HG03571 (cell line): ENCODE measurements around the gene CPZ.
"Not testable (repeated sequence)": the region's sequence is repeated elsewhere in the genome, so short reads cannot be mapped to it uniquely, and the experiment has no call there.

ENCODE experiments used
- ATAC-seq: cut with Tn5 transposase; IDR thresholded peaks from one replicate; pipeline ENCODE4 v1.9.1; 2021; ENCODE audit not compliant: unreplicated experiment

Gene CPZ

GRCh38 chr4:8608714-8609391, 16.3 kb downstream of the CPZ start:
- ATAC-seq, result no peak

GRCh38 chr4:8609406-8609805, 16.8 kb downstream of the CPZ start:
- ATAC-seq, result no peak

DNA sequence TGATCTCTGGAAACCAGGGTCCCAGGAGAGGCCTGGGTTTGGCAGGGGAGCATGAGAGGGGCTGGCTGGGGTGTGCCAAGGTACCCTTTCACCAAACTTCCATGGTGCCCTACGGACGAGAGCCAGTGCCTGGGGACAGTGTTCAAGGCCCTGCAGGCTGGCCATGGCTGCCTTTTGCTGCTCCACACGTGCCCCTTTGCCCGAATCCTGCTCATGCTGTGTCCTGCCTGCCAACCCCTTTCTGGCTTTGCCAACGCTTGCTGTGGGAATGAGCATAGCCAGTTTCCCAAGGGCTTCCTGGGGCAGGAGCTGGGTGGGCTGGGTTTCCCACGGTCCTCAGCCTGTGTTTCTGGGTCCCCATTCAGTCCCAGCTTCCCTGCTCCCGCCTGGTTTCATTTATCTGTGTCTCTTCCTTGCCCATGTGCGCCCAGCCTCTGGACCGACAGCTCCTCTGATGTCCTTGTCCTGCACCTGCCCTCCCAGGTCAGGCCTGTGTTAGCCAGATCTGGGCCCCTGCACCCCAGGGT, 17.3 kb downstream of the CPZ start:
- no peak for ATAC-seq

DNA sequence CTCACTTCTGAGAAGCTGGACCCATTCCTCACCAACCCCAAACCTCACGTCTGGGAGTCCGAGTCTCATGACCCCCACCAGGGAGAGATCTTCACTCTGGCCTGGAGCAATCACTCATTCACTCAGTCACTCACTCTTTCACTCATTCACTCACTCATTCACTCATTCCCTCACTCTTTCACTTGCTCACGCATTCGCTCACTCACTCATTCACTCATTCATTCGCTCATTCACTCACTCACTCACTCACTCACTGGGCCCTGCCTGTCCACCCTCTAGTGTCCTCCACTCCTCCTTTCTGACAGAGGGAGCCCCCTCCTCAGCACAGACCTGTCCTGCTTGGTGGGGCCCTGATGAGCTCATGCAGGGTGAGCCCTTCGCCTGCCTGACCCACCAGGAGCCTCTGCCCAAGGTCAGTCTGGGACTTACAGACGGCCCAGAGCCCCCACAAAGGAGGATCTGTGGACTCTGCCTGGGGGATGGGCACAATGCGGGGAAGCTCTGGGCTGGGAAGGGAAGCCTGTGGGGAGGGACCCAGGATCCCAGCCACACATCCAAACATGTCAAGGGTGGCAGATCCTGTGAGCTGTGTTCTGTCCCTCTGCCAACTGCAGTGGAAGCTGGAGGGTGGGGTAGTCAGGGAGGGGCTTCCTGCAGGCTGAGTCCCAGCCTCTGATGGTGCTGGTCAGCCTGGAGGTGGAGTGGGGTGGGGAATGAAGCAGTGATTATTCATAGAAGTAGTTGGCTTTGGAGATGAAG, 18.5 kb downstream of the CPZ start:
- no peak for ATAC-seq

DNA sequence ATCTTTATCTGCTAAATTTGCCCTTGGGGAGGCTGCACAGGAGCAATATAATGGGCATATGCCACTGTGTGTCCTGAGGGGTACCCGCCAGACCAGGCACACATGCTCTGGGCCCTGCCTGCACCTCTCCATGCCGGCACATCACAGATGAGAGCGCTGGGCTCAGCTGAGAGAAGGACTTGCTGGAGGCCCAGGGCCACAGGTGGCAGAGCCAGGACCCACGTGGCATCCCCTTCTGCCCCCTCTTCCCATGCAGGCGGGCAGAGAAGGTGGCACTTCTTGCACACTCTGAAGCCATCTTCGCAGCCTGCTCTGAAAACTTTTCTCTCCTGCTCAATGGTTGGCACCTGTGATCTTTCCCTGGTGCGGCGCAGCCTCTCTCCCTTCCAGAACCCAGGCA, 20.1 kb downstream of the CPZ start:
- no peak for ATAC-seq

- ATAC-seq, result no peak
Measured at GRCh38 chr4:8613421-8614364, 21.1 kb downstream of the CPZ start.

- ATAC-seq, result no peak
Measured at GRCh38 chr4:8614365-8615193, 22.0 kb downstream of the CPZ start.

- no peak for ATAC-seq
Measured at GRCh38 chr4:8615366-8615765, 22.8 kb downstream of the CPZ start.

GRCh38 chr4:8615921-8616787, 23.6 kb downstream of the CPZ start:
- ATAC-seq, result no peak

DNA sequence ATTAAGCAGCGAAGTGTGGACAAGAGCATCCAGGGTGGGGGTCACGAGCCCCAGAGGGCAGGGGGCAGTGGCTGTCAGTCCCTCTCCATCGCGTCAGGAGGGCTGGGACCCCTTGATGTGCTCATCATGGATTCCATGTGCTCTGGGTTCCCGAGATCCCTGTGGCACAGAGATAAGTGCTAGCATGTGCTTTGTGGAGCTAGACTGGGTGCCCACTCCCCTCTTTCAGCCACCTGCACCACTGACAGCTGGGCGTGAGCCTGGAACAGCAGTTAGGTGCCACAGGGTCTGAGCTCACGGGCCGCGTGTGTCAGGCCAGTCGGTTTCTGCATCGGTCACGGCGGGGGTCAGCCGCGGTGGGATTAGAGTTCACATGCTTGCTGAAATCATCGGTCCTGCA, 24.3 kb downstream of the CPZ start:
- no peak for ATAC-seq

DNA sequence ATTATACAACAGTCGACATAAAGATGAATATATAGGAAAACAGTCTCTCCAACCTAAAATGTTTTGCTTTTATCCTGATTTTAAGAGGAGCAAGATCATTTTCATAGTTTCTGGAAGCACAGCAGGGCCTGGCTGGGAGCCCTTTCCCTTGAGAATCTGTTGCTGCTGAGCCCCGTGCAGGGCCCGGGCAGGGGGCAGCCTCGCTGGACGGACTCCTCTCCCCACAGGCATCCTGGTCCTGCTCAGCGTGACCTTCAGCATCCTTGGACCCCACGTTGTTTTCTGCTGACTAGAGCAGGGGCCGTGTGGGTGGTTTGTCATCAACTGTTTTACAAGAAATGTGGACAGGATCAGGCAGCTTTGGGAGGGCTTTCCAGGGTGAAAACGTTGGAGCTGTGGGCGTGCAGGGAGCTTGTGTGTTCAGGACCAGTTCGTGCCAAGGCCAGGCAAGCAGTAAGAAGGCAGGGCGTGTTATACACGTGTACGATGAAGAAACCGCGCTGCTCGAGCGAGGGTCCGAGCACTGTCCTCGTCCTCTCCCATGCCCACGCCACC, 25.0 kb downstream of the CPZ start:
- no peak for ATAC-seq

GRCh38 chr4:8618421-8618820, 25.9 kb downstream of the CPZ start:
- no peak for ATAC-seq

GRCh38 chr4:8618961-8619720, 26.6 kb downstream of the CPZ start:
- no peak for ATAC-seq

DNA sequence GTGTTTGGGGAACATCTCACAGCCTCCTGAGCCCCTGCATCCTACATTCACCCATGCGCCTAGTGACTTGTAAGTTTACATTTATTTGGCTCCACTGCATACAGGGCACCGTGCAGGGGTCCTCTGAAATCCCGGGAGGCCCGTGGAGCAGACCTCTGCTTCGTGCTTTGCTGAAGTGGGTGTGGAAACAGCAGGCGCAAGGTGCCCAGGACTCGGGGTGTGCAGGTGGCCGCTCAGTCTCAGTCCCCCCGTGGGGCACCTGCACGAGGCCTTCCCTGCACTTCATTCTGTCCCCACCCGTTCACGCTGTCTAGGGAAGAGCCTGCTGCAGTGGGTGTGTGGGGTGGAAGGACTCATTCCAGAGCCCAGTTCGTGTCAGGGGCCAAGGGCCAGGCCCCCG, 28.6 kb downstream of the CPZ start:
- not testable (repeated sequence) for ATAC-seq

DNA sequence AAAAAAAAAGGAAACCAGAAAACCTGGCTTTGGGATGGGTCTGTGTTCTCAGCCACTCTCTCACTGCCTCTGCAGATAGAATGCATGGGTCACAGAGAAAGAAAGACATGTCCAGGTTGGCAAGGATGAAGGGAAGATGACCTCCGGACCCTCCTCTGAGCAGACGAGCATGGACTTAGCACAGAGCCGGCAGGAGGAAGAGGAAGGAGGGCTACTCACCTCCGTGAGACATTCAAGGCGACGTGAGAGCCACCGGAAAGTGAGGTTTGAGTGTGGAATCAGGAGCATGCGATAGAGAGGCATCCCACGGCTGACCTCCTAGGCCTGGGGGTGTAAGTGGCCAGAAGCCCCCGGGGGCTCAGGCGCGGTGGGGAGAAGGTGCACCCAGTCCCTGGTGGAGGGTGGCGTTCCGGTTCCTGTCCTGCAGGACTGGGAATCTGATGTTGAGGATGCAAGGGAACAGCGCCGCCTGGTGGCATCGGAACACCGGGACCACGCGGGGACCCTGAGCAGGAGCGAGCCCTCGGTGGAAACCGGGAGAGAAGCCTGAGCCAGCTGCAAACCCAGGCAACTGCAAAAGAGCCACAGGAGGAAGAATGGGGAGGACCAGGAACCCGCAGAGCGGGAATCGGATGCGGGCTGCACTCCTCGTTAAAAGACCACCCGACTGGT, 32.2 kb downstream of the CPZ start:
- not testable (repeated sequence) for ATAC-seq

DNA sequence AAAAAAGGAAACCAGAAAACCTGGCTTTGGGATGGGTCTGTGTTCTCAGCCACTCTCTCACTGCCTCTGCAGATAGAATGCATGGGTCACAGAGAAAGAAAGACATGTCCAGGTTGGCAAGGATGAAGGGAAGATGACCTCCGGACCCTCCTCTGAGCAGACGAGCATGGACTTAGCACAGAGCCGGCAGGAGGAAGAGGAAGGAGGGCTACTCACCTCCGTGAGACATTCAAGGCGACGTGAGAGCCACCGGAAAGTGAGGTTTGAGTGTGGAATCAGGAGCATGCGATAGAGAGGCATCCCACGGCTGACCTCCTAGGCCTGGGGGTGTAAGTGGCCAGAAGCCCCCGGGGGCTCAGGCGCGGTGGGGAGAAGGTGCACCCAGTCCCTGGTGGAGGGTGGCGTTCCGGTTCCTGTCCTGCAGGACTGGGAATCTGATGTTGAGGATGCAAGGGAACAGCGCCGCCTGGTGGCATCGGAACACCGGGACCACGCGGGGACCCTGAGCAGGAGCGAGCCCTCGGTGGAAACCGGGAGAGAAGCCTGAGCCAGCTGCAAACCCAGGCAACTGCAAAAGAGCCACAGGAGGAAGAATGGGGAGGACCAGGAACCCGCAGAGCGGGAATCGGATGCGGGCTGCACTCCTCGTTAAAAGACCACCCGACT, 37.8 kb downstream of the CPZ start:
- ATAC-seq, result not testable (repeated sequence)

GRCh38 chr4:8631896-8632295, 39.3 kb downstream of the CPZ start:
- not testable (repeated sequence) for ATAC-seq
